ENCODE data around the gene MCL1. TPM values are rescaled to one million over a fixed set of nuclear protein-coding genes. Genes with fewer than 3 reads are reported as not detected.
"Not testable (repeated sequence)": the region's sequence is repeated elsewhere in the genome, so short reads cannot be mapped to it uniquely, and the experiment has no call there.

Gene MCL1
- polyA plus RNA-seq, 1 of the 3 experiments (the other 2 are of a cell fraction), result 110 TPM

DNA sequence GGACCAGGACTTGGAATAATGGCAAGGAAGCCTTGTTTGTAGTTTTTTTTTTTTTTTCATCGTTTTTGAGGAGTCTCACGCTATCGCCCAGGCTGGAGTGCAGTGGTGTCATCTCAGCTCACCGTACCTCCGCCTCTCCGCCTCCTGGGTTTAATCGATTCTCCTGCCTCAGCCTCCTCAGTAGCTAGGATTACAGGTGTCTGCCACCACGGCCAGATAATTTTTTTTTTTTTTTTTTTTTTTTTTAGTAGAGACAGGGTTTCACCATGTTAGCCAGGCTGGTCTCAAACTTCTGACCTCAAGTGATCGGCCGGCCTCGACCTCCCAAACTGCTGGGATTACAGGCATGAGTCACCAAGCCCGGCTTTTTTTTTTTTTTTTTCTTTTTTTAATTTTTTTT lies 23.0 kb upstream of the MCL1 start:
- H3K9me3 ChIP-seq; H3K4me3 ChIP-seq (ENCODE audit: low read depth in 2 of 2, low read length in 1 of 2); H2AFZ ChIP-seq (ENCODE audit: low read depth); CTCF ChIA-PET; DNase-seq; H3K4me2 ChIP-seq; H3K79me2 ChIP-seq (ENCODE audit: insufficient read depth); H3K27ac ChIP-seq (ENCODE audit: low read depth in 2 of 2, low read length in 1 of 2); H3K9me2 ChIP-seq; H3K9ac ChIP-seq; H3K27me3 ChIP-seq (ENCODE audit: insufficient read depth); H4K20me1 ChIP-seq (ENCODE audit: insufficient read depth); H3K36me3 ChIP-seq (replicated peaks in 1 of 2; ENCODE audit: control insufficient read depth in 1 of 2, insufficient read depth in 2 of 2, low read length in 1 of 2): not testable (repeated sequence)
- Histone ChIP-seq H3F3A (replicated peaks; ENCODE audit: insufficient read depth) (peaks cover 14% of the 10 kb centered on the region), H3K4me1 (ENCODE audit: control insufficient read depth in 1 of 2, insufficient read depth in 2 of 2, low read depth in 1 of 2, low read length in 1 of 2) (peaks cover 6 to 19% of the 10 kb centered on the region in 2 experiments; a peak in 2 of 4 replicates)
- POLR2A ChIA-PET, result interaction anchor here (1.4 kb wide), 1 partner anchor 23 kb away, joined by 3 read pairs; the partner anchor contains the start of gene MCL1
- WGBS (ENCODE audit: low lambda C conversion rate), result 97% methylated on average over 12 of the region's 12 CpGs

- peaks cover 9% of the 10 kb centered on the region; the same call in 1 of the 2 replicates for H3K79me2 ChIP-seq (ENCODE audit: insufficient read depth)
- TF ChIP-seq GATA2 (CRISPR knock-in tag; IDR thresholded peaks at IDR 0.05) (no peak), SMC3 (IDR thresholded peaks at IDR 0.05; ENCODE audit: low read depth, low read length) (no peak), SIN3A (IDR thresholded peaks at IDR 0.05; ENCODE audit: borderline replicate concordance, low read depth, low read length) (no peak), MAX (IDR thresholded peaks at IDR 0.05; ENCODE audit: low read depth) (no peak), PBX3 (IDR thresholded peaks at IDR 0.05) (no peak), FOSL2 (IDR thresholded peaks at IDR 0.05; ENCODE audit: borderline replicate concordance, low read depth) (no peak), MEF2A (IDR thresholded peaks at IDR 0.05; ENCODE audit: borderline replicate concordance, low read depth) (no peak), TCF12 (IDR thresholded peaks at IDR 0.05) (no peak), TEAD4 (IDR thresholded peaks at IDR 0.05; ENCODE audit: borderline replicate concordance, insufficient read depth) (no peak), POLR2AphosphoS5 (IDR thresholded peaks at IDR 0.05; ENCODE audit: low read depth, low read length) (no peak), REST (IDR thresholded peaks at IDR 0.05; ENCODE audit: low read depth, low read length) (no peak), USF1 (IDR thresholded peaks at IDR 0.05; ENCODE audit: borderline replicate concordance, low read depth) (no peak), FOXM1 (IDR thresholded peaks at IDR 0.05; ENCODE audit: low read depth) (no peak), EP300 (IDR thresholded peaks at IDR 0.05; ENCODE audit: borderline replicate concordance in 1 of 2, low read depth in 1 of 2, low read length in 1 of 2) (no peak), YY1 (IDR thresholded peaks at IDR 0.05; ENCODE audit: low read depth) (no peak)
- no peaks in the 10 kb centered on the region for H3K9me2 ChIP-seq
- H3K4me3 ChIP-seq (ENCODE audit: low read depth in 2 of 2, low read length in 1 of 2), result no peak overlapping the region
- no peak overlapping the region for H3K9ac ChIP-seq
- POLR2A ChIA-PET, result no interaction called here
- H3K36me3 ChIP-seq (replicated peaks in 1 of 2; ENCODE audit: control insufficient read depth in 1 of 2, insufficient read depth in 2 of 2, low read length in 1 of 2), result no peaks in the 10 kb centered on the region
- peaks cover 6 to 19% of the 10 kb centered on the region in 2 experiments; a peak in 2 of 4 replicates for H3K4me1 ChIP-seq (ENCODE audit: control insufficient read depth in 1 of 2, insufficient read depth in 2 of 2, low read depth in 1 of 2, low read length in 1 of 2)
- peaks cover 15% of the 10 kb centered on the region for H3F3A ChIP-seq (replicated peaks; ENCODE audit: insufficient read depth)
- no peaks in the 10 kb centered on the region for H3K9me3 ChIP-seq
- H3K27ac ChIP-seq (ENCODE audit: low read depth in 2 of 2, low read length in 1 of 2), result no peak overlapping the region
- no peaks in the 10 kb centered on the region for H3K27me3 ChIP-seq (ENCODE audit: insufficient read depth)
- H3K4me2 ChIP-seq, result no peak overlapping the region
- no peak overlapping the region for H2AFZ ChIP-seq (ENCODE audit: low read depth)
- no peak for DNase-seq
- H4K20me1 ChIP-seq (ENCODE audit: insufficient read depth), result no peaks in the 10 kb centered on the region
- CTCF ChIA-PET, result interaction anchor here (1.0 kb wide), 1 partner anchor 321 kb away, joined by 3 read pairs; no protein-coding TSS in a partner anchor
These were observed 22.1 kb upstream of the MCL1 start for GRCh38 chr1:150601540-150601939.

- H3K27ac ChIP-seq (ENCODE audit: low read depth in 2 of 2, low read length in 1 of 2); H3K9me3 ChIP-seq; CTCF ChIA-PET; DNase-seq; H3K79me2 ChIP-seq (ENCODE audit: insufficient read depth); H3K27me3 ChIP-seq (ENCODE audit: insufficient read depth); H3K9ac ChIP-seq; H2AFZ ChIP-seq (ENCODE audit: low read depth); H3K4me2 ChIP-seq; H3K9me2 ChIP-seq; H3K36me3 ChIP-seq (replicated peaks in 1 of 2; ENCODE audit: control insufficient read depth in 1 of 2, insufficient read depth in 2 of 2, low read length in 1 of 2); H3K4me1 ChIP-seq (ENCODE audit: control insufficient read depth in 1 of 2, insufficient read depth in 2 of 2, low read depth in 1 of 2, low read length in 1 of 2); H3K4me3 ChIP-seq (ENCODE audit: low read depth in 2 of 2, low read length in 1 of 2); H4K20me1 ChIP-seq (ENCODE audit: insufficient read depth): not testable (repeated sequence)
- POLR2A ChIA-PET, result interaction anchor here (1.2 kb wide), 1 partner anchor 18 kb away, joined by 3 read pairs; the partner anchor contains the start of gene MCL1
- WGBS (ENCODE audit: low lambda C conversion rate), result 91% methylated on average over 4 of the region's 4 CpGs
- peaks cover 14% of the 10 kb centered on the region for H3F3A ChIP-seq (replicated peaks; ENCODE audit: insufficient read depth)
These were observed 18.9 kb upstream of the MCL1 start for GRCh38 chr1:150598346-150598745.
